Left lung (tissue), 10 donors: ENCODE data around the gene CFD. TPM values are rescaled to one million over a fixed set of nuclear protein-coding genes. Genes with fewer than 3 reads are reported as not detected.
A peak's percentile ranks its signal among the peaks of the same experiment; 100 is the strongest.

ENCODE experiments used
- ATAC-seq: fragments of 200-7000 bp; cut with Tn5 transposase; one replicate; pipeline ENCODE4 v1.9.1; 2020; ENCODE audit warnings: moderate library complexity
- DNase-seq, 4 donors: peaks; one replicate each; pipeline ENCODE4 v3.0.0-alpha.2; 2013 to 2020
- H3K27ac ChIP-seq, 2 donors: fragments of 200-600 bp; sonication (generic) in 1 of 2; one replicate each; pipeline versions ENCODE4 v1.5.0 to v1.8.0; 2020 to 2021
- H3K27me3 ChIP-seq, 2 donors: fragments of 200-600 bp; sonication (generic) in 1 of 2; one replicate each; pipeline versions ENCODE4 v1.5.0 to v1.8.0; 2020 to 2021
- H3K36me3 ChIP-seq, 2 donors: fragments of 200-600 bp; sonication (generic) in 1 of 2; one replicate each; pipeline versions ENCODE4 v1.5.0 to v1.8.0; 2020 to 2021
- H3K4me1 ChIP-seq, 2 donors: fragments of 200-600 bp; one replicate each; pipeline ENCODE4 v1.8.0; 2021
- H3K4me3 ChIP-seq, 2 donors: fragments of 200-600 bp; sonication (generic) in 1 of 2; one replicate each; pipeline versions ENCODE4 v1.5.0 to v1.8.0; 2020 to 2021; ENCODE audit warnings: mild to moderate bottlenecking in 1 of 2
- H3K9me3 ChIP-seq, 2 donors: fragments of 200-600 bp; sonication (generic) in 1 of 2; one replicate each; pipeline versions ENCODE4 v1.5.0 to v1.8.0; 2020 to 2021
- CTCF ChIP-seq, 2 donors: fragments of 200-600 bp; sonication (generic) in 1 of 2; IDR thresholded peaks; one replicate each; pipeline versions ENCODE4 v1.5.0 to v1.8.0; 2021; ENCODE audit warnings: antibody characterized with exemption in 2 of 2
- intact Hi-C, 2 donors: fragments of 100-400 bp; cut with DNase I; formaldehyde crosslinking; loops; one replicate each; pipeline versions ENCODE4 v1.11.2 to v1.14.2; 2022
- polyA plus RNA-seq, 6 donors: library from polyadenylated mRNA; unstranded; fragments of 120-200 nt; gene quantifications; one replicate each; pipeline ENCODE4 v1.2.1, GENCODE V29; 2013; ENCODE audit not compliant: insufficient read length in 6 of 6
- total RNA-seq, 2 donors: library from RNA; stranded (reverse); fragmentation: NEBNext Ultra II Directional; extraction: Animal tissue kit (Norgen Biotek cat#: 25700); gene quantifications; one replicate each; pipeline ENCODE4 v1.2.1, GENCODE V29; 2021
- donor health status: DM: no; HTN: yes; CAD: no.
- donor health status: DM: no; HTN: no; CAD: no.

Gene CFD
- total and polyA plus RNA-seq, 8 donors, result 4.9 to 85.3 (median 10.5) TPM

- peaks cover 0 to 12% of the 10 kb centered on the region in 2 donors for H3K4me1 ChIP-seq
- H3K27ac ChIP-seq, result no peak overlapping the region
- no peaks in the 10 kb centered on the region for H3K9me3 ChIP-seq
- TF ChIP-seq CTCF (IDR thresholded peaks at IDR 0.05), result no peak
- no peak overlapping the region for H3K4me3 ChIP-seq
- intact Hi-C loops, result no loop called here
- no peak for DNase-seq
- no peaks in the 10 kb centered on the region for H3K27me3 ChIP-seq
- ATAC-seq, result no peak
- peaks cover 0 to 60% of the 10 kb centered on the region in 2 donors for H3K36me3 ChIP-seq
Measured at GRCh38 chr19:898663-899062, 39.2 kb downstream of the CFD start.

GRCh38 chr19:899336-900042 lies 40.0 kb downstream of the CFD start:
- no peak overlapping the region for H3K27ac ChIP-seq
- ATAC-seq, result no peak
- no peak for TF ChIP-seq CTCF (IDR thresholded peaks at IDR 0.05)
- intact Hi-C loops, result no loop called here
- no peak for DNase-seq
- peaks cover 0 to 65% of the 10 kb centered on the region in 2 donors for H3K36me3 ChIP-seq
- H3K4me3 ChIP-seq, result no peak overlapping the region
- peaks cover 0 to 7% of the 10 kb centered on the region in 2 donors for H3K4me1 ChIP-seq
- H3K27me3 ChIP-seq, result no peaks in the 10 kb centered on the region
- no peaks in the 10 kb centered on the region for H3K9me3 ChIP-seq

- Histone ChIP-seq H3K9me3 (no peaks in the 10 kb centered on the region), H3K4me1 (peaks cover 0 to 7% of the 10 kb centered on the region in 2 donors), H3K27ac (no peak overlapping the region), H3K36me3 (peaks cover 0 to 68% of the 10 kb centered on the region in 2 donors), H3K27me3 (no peaks in the 10 kb centered on the region), H3K4me3 (no peak overlapping the region)
- intact Hi-C loops, result no loop called here
- TF ChIP-seq CTCF (IDR thresholded peaks at IDR 0.05), result no peak
- ATAC-seq, result no peak
- no peak for DNase-seq
Measured at GRCh38 chr19:900043-900301, 40.5 kb downstream of the CFD start.

- no peak overlapping the region for H3K4me3 ChIP-seq
- ATAC-seq, result peak; percentile 11
- H3K9me3 ChIP-seq, result no peaks in the 10 kb centered on the region
- intact Hi-C loops, result no loop called here
- DNase-seq, result peak in 1 of 4 donors; percentile 68
- no peaks in the 10 kb centered on the region for H3K27me3 ChIP-seq
- H3K36me3 ChIP-seq, result peaks cover 0 to 68% of the 10 kb centered on the region in 2 donors
- peaks cover 0 to 7% of the 10 kb centered on the region in 2 donors for H3K4me1 ChIP-seq
- no peak for TF ChIP-seq CTCF (IDR thresholded peaks at IDR 0.05)
- no peak overlapping the region for H3K27ac ChIP-seq
Measured at GRCh38 chr19:900302-901111, 41.0 kb downstream of the CFD start.
